WERI-Rb-1 (cell line): Measurements from ENCODE around the gene NDUFV1.

ENCODE experiments used
- DNase-seq: peaks from one replicate; pipeline ENCODE4 v3.0.0-alpha.2; 2020
- H3K27ac ChIP-seq: fragments of 250-450 bp; sonication (Bioruptor Pico); 2 replicates; pipeline ENCODE4 v1.5.1; 2020; ENCODE audit warnings: mild to moderate bottlenecking, moderate library complexity
- H3K27me3 ChIP-seq: fragments of 250-450 bp; sonication (Bioruptor Pico); 2 replicates; pipeline ENCODE4 v1.5.1; 2021; ENCODE audit warnings: mild to moderate bottlenecking, low read depth, moderate library complexity; ENCODE audit not compliant: insufficient read depth, severe bottlenecking
- H3K36me3 ChIP-seq: fragments of 250-450 bp; sonication (Bioruptor Pico); 2 replicates; pipeline ENCODE4 v1.5.1; 2020; ENCODE audit warnings: mild to moderate bottlenecking, moderate library complexity
- H3K4me3 ChIP-seq: 2 replicates; pipeline ENCODE4 v1.5.1; 2011; ENCODE audit warnings: low read depth, mild to moderate bottlenecking, control low read depth, low read length
- H3K9me3 ChIP-seq: fragments of 250-450 bp; sonication (Bioruptor Pico); 2 replicates; pipeline ENCODE4 v1.5.1; 2021; ENCODE audit warnings: mild to moderate bottlenecking, moderate library complexity; ENCODE audit not compliant: severe bottlenecking
- CTCF ChIP-seq: IDR thresholded peaks from 2 replicates; pipeline ENCODE4 v1.5.1; 2011; ENCODE audit warnings: low read depth, mild to moderate bottlenecking, control low read depth, inconsistent platforms, low read length

NDUFV1 gene

GRCh38 chr11:67626970-67627369 lies 20.2 kb downstream of the NDUFV1 start:
- H3K4me3 ChIP-seq, result no peak overlapping the region
- H3K27me3 ChIP-seq, result no peaks in the 10 kb centered on the region
- no peak for TF ChIP-seq CTCF
- H3K9me3 ChIP-seq, result no peaks in the 10 kb centered on the region
- DNase-seq, result no peak
- H3K27ac ChIP-seq, result no peak overlapping the region
- H3K36me3 ChIP-seq, result no peaks in the 10 kb centered on the region

DNA sequence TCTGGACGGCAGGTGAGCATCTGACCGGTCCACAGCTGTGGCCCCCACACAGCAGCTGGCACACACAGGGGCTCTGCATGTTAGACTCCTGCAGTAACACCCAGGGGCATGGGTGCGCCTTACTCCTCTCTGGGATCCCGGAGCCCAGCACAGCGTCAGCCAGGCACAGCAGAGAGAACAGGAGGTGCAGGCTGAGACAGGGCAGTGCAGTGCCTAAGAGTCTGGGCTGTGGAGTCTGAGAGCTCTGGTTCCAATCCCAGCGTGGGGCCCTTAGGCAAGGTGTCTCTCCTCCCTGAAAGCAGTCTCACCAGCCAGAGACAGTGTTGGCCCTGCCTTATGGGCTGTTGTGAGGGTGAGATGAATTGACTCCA lies 20.7 kb downstream of the NDUFV1 start:
- no peak for TF ChIP-seq CTCF
- H3K9me3 ChIP-seq, result no peaks in the 10 kb centered on the region
- H3K36me3 ChIP-seq, result no peaks in the 10 kb centered on the region
- DNase-seq, result no peak
- H3K27me3 ChIP-seq, result no peaks in the 10 kb centered on the region
- H3K4me3 ChIP-seq, result no peak overlapping the region
- H3K27ac ChIP-seq, result no peak overlapping the region

GRCh38 chr11:67627812-67628624 lies 21.3 kb downstream of the NDUFV1 start:
- H3K27me3 ChIP-seq, result no peaks in the 10 kb centered on the region
- TF ChIP-seq CTCF, result no peak
- H3K4me3 ChIP-seq, result no peak overlapping the region
- no peak for DNase-seq
- no peak overlapping the region for H3K27ac ChIP-seq
- H3K36me3 ChIP-seq, result no peaks in the 10 kb centered on the region
- H3K9me3 ChIP-seq, result no peaks in the 10 kb centered on the region

DNA sequence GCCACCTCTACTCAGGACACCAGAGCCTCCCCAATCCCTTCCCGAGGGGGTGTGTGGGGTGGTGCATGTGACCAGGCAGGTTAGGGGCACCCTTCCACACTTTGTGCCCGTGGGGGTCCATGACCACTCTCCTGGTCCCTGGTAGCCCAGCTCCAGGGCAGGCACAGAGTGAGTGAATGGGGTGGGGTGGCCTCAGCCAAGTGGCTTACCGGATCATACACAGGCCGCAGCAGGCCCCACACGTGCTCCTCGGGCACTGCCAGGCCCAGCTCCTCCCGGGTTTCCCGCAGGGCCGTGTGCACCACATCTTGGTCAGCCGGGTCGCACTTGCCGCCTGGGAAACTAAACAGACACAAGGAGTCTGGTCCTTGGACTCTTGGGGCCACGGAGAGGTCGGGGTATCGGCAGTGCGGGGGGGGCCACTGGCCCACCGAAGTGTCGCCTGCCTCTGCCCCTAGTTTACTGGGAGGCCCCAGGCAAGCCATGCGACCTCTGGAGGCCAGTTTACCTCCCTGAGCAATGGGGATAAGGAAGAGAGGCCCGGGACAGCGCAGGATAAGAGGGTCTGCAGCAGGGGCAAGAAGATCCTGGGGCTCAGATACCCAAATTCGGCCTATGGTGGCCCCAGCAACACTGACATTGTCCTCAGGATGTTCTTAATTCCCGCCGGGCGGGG lies 22.1 kb downstream of the NDUFV1 start:
- no peaks in the 10 kb centered on the region for H3K9me3 ChIP-seq
- H3K27me3 ChIP-seq, result no peaks in the 10 kb centered on the region
- no peak overlapping the region for H3K27ac ChIP-seq
- H3K4me3 ChIP-seq, result peak overlapping the region; percentile 44
- H3K36me3 ChIP-seq, result no peaks in the 10 kb centered on the region
- TF ChIP-seq CTCF, result no peak
- no peak for DNase-seq

- Histone ChIP-seq H3K4me3 (peak within 1 kb of the TSS; percentile 68), H3K9me3 (no peaks in the 10 kb centered on the region), H3K36me3 (no peaks in the 10 kb centered on the region), H3K27me3 (no peaks in the 10 kb centered on the region), H3K27ac (peak within 1 kb of the TSS; percentile 81)
- TF ChIP-seq CTCF, result peak; percentile 82
- DNase-seq, result peak; percentile 86
Measured at GRCh38 chr11:67629386-67630227, 22.9 kb downstream of the NDUFV1 start, which contains the start of gene NUDT8. Gene NUDT8 (minus strand): TSS chr11:67629937. CDS start chr11:67629911, 26 bp downstream.
